Gastrocnemius medialis (tissue), 4 donors: ENCODE results near the gene ACP7. TPM values are rescaled to one million over a fixed set of nuclear protein-coding genes. Genes with fewer than 3 reads are reported as not detected.

ENCODE experiments used
- ATAC-seq, 2 donors: fragments of 150-250 bp; one replicate each; pipeline ENCODE4 v1.9.1; 2016
- DNase-seq, 2 donors: peaks; one replicate each; pipeline ENCODE4 v3.0.0-alpha.2; 2019
- H3K27ac ChIP-seq, 4 donors: fragments of 200-600 bp; sonication (generic); 1 replicate in 1 of 4; 2 replicates in 3 of 4; pipeline ENCODE4 v1.5.1; 2016 to 2018; ENCODE audit warnings: mild to moderate bottlenecking in 2 of 4, moderate library complexity in 1 of 4
- H3K27me3 ChIP-seq, 3 donors: fragments of 200-600 bp; sonication (generic) in 2 of 3; 1 replicate in 1 of 3; 2 replicates in 2 of 3; pipeline versions ENCODE4 v1.5.1 to v1.6.0; 2016 to 2019; ENCODE audit warnings: mild to moderate bottlenecking in 1 of 3, moderate library complexity in 1 of 3
- H3K36me3 ChIP-seq, 2 donors: fragments of 200-600 bp; sonication (generic) in 1 of 2; one replicate each; pipeline ENCODE4 v1.5.1; 2017 to 2018
- H3K4me1 ChIP-seq, 2 donors: fragments of 200-600 bp; sonication (generic) in 1 of 2; one replicate each; pipeline ENCODE4 v1.5.1; 2016 to 2017; ENCODE audit warnings: mild to moderate bottlenecking in 2 of 2
- H3K4me3 ChIP-seq, 4 donors: fragments of 200-600 bp; sonication (generic) in 3 of 4; 1 replicate in 1 of 4; 2 replicates in 3 of 4; pipeline ENCODE4 v1.5.1; 2016 to 2019; ENCODE audit warnings: mild to moderate bottlenecking in 2 of 4
- H3K9me3 ChIP-seq, 3 donors: fragments of 200-600 bp; sonication (generic) in 2 of 3; 1 replicate in 1 of 3; 2 replicates in 2 of 3; pipeline ENCODE4 v1.5.1; 2016 to 2019
- CTCF ChIP-seq, 5 experiments: fragments of 450-650 bp in 3 of 5; fragments of 200-600 bp in 2 of 5; sonication (generic) in 2 of 5; IDR thresholded peaks in 4 of 5; conservative IDR thresholded peaks in 1 of 5; 1 replicate in 4 of 5; 2 replicates in 1 of 5; pipeline ENCODE4 v1.5.1; 2016 to 2019; ENCODE audit warnings: antibody characterized with exemption in 5 of 5, mild to moderate bottlenecking in 3 of 5, moderate library complexity in 3 of 5
- POLR2A ChIP-seq, 2 donors: fragments of 450-650 bp; IDR thresholded peaks; one replicate each; pipeline ENCODE4 v1.6.1; 2017; ENCODE audit warnings: antibody characterized with exemption in 2 of 2, mild to moderate bottlenecking in 2 of 2, moderate library complexity in 2 of 2
- in situ Hi-C, 4 donors: fragments of 200-750 bp; cut with MboI; loops; one replicate each; pipeline versions ENCODE4 v1.15.0 to v1.8.0; 2017; ENCODE audit warnings: low sequenced_read_pairs in 4 of 4
- intact Hi-C: fragments of 100-400 bp; cut with DNase I; formaldehyde crosslinking; loops from one replicate; pipeline ENCODE4 v1.15.1; 2023; ENCODE audit warnings: low total_unique reads
- total RNA-seq, 4 donors: library from RNA; depleted of rRNA; stranded (reverse); fragments of >200 nt; gene quantifications; one replicate each; pipeline versions ENCODE4 v1.1.0 to v1.2.3, GENCODE V29; 2016

Gene ACP7
- total RNA-seq, 4 donors from 2014 or later = not detected

- Histone ChIP-seq H3K27me3 (peaks cover 0 to 4% (median 3%) of the 10 kb centered on the region in 3 donors), H3K4me1 (peaks cover 12 to 23% of the 10 kb centered on the region in 2 donors), H3K36me3 (no peaks in the 10 kb centered on the region), H3K27ac (no peak overlapping the region), H3K9me3 (no peaks in the 10 kb centered on the region), H3K4me3 (no peak overlapping the region)
- intact Hi-C loops = loop anchor here (1.0 to 2.0 kb wide), 2 partner anchors 64 to 205 kb away; no protein-coding TSS in a partner anchor
- in situ Hi-C loops = loop anchor here in 2 of 4 donors (5.0 to 25.0 kb wide), 2 partner anchors 204 to 414 kb away; partner anchors contain the start of genes EID2 (in 2 of the 2) and EID2B (in 2 of the 2)
- ATAC-seq (no peak), DNase-seq (no peak)
- TF ChIP-seq CTCF (IDR thresholded peaks at IDR 0.05 in 4 of 5, conservative IDR thresholded peaks at IDR 0.05 in 1 of 5) (no peak), POLR2A (IDR thresholded peaks at IDR 0.05) (no peak)
Measured at GRCh38 chr19:39122934-39123731, 39.0 kb downstream of the ACP7 start.

- Histone ChIP-seq H3K9me3 (no peaks in the 10 kb centered on the region), H3K4me3 (no peak overlapping the region), H3K4me1 (peaks cover 12 to 23% of the 10 kb centered on the region in 2 donors), H3K27me3 (peaks cover 0 to 4% (median 3%) of the 10 kb centered on the region in 3 donors), H3K27ac (no peak overlapping the region), H3K36me3 (no peaks in the 10 kb centered on the region)
- intact Hi-C loops = loop anchor here (2.0 kb wide), 1 partner anchor 357 kb away; the partner anchor contains the start of gene TIMM50
- no peak for TF ChIP-seq CTCF (IDR thresholded peaks at IDR 0.05 in 4 of 5, conservative IDR thresholded peaks at IDR 0.05 in 1 of 5)
- TF ChIP-seq POLR2A (IDR thresholded peaks at IDR 0.05) = no peak
- ATAC-seq (no peak), DNase-seq (no peak)
- in situ Hi-C loops = loop anchor here in 2 of 4 donors (5.0 to 25.0 kb wide), 2 partner anchors 203 to 413 kb away; partner anchors contain the start of genes EID2 (in 2 of the 2) and EID2B (in 2 of the 2)
Measured at GRCh38 chr19:39124136-39124764, 40.1 kb downstream of the ACP7 start.

- in situ Hi-C loops = no loop called here
- no peak for ATAC-seq
- H3K27me3 ChIP-seq = peaks cover 0 to 4% (median 3%) of the 10 kb centered on the region in 3 donors
Measured at GRCh38 chr19:39125199-39125553, 41.0 kb downstream of the ACP7 start.

More at GRCh38 chr19:39125199-39125553, 41.0 kb downstream of the ACP7 start:
- Histone ChIP-seq H3K4me1 (peaks cover 12 to 26% of the 10 kb centered on the region in 2 donors), H3K27ac (peak overlapping the region; percentile 76 to 90 (median 80)), H3K36me3 (no peaks in the 10 kb centered on the region), H3K4me3 (peak overlapping the region; percentile 73 to 96 (median 82)), H3K9me3 (no peaks in the 10 kb centered on the region)
- TF ChIP-seq CTCF (IDR thresholded peaks at IDR 0.05 in 4 of 5, conservative IDR thresholded peaks at IDR 0.05 in 1 of 5) (no peak), POLR2A (IDR thresholded peaks at IDR 0.05) (no peak)
- no peak for DNase-seq
- intact Hi-C loops = loop anchor here (1.0 to 5.0 kb wide), 3 partner anchors 217 to 407 kb away; partner anchors contain the start of genes EID2B, SAMD4B and TIMM50
